GM13977 (cell line): ENCODE data around the gene MYLIP.

Experiments
- DNase-seq: peaks from one replicate; pipeline ENCODE4 v3.0.0; 2012; ENCODE audit warnings: low spot score
- CTCF ChIP-seq: IDR thresholded peaks from 2 replicates; pipeline ENCODE4 v1.5.1; 2012; ENCODE audit warnings: mild to moderate bottlenecking, control low read depth; ENCODE audit not compliant: insufficient read depth; ENCODE audit errors: extremely low read depth, missing control alignments
- in situ Hi-C: fragments of 300-500 bp; cut with MboI; formaldehyde crosslinking; loops from one replicate; pipeline ENCODE4 v1.12.0; 2022; ENCODE audit warnings: low sequenced_read_pairs, low pct_unique_long_range_greater_than_20kb, mixed read lengths, inconsistent platforms; ENCODE audit not compliant: unreplicated experiment

Gene MYLIP

GRCh38 chr6:16157492-16157891, 28.6 kb downstream of the MYLIP start:
- TF ChIP-seq CTCF: no peak
- no peak for DNase-seq
- in situ Hi-C loops: no loop called here

- in situ Hi-C loops: no loop called here
- no peak for DNase-seq
- no peak for TF ChIP-seq CTCF
These were observed 29.0 kb downstream of the MYLIP start for GRCh38 chr6:16157909-16158308.

GRCh38 chr6:16158943-16159557, 30.2 kb downstream of the MYLIP start:
- no peak for DNase-seq
- no peak for TF ChIP-seq CTCF
- in situ Hi-C loops: no loop called here

- no peak for DNase-seq
- no peak for TF ChIP-seq CTCF
- in situ Hi-C loops: no loop called here
These were observed 31.9 kb downstream of the MYLIP start for GRCh38 chr6:16160794-16161193.

- no peak for TF ChIP-seq CTCF
- in situ Hi-C loops: no loop called here
These were observed 33.1 kb downstream of the MYLIP start for GRCh38 chr6:16162003-16162402.

GRCh38 chr6:16163066-16163465, 34.2 kb downstream of the MYLIP start:
- no peak for DNase-seq
- no peak for TF ChIP-seq CTCF
- in situ Hi-C loops: no loop called here

More at GRCh38 chr6:16162003-16162402, 33.1 kb downstream of the MYLIP start:
- no peak for DNase-seq
